ENCODE data around the gene DSG4. TPM values are rescaled to one million over a fixed set of nuclear protein-coding genes. Genes with fewer than 3 reads are reported as not detected.

DSG4 gene
- total and polyA plus RNA-seq, 9 donors = not detected

DNA sequence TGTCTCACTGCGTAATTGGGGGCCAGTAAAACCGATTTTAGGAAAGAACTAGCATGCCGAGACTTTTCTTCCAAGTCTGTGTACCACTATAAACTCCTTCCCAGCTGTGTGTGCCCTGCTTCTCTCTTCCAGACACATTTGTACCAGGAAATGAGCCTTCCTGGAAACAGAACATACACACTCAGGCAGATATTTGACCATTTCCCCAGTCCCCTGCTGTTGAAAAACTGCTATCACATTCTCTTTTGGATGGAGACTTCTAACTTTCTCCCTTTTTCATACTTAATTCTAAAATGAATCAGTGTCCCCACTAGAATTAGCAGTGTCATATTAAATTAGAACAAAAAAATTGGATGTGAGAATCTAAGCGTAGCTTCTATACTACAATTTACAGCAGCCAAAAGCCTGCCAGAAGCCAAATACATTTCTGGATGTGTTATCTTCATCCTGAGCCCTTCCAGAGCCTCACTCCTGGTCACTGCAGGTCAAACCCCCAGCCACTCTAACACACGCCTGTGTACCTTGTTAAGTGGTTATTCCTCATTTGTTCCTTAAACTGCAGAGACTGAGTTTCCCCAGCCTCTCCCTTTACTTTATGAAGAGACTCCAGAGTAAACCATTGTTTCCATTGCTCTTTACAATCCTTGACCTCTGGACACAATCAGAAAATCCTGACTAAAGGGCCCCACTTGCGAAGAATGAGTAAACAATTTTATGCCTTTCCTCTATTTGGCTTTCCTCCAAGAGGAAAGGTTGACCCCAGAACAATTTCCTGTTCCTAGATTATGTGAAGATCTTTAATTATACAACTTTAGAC, 20.4 kb downstream of the DSG4 start:
- H3K4me1 ChIP-seq (ENCODE audit: insufficient read depth) = no peaks in the 10 kb centered on the region
- DNase-seq = no peak
- intact Hi-C loops (cut with DNase I) = no loop called here
- no peak overlapping the region for H3K4me3 ChIP-seq
- H3K27ac ChIP-seq = no peak overlapping the region
- WGBS, 3 donors = 61 to 78% (median 63%) methylated on average over 6 of the region's 6 CpGs
- H3K36me3 ChIP-seq = no peaks in the 10 kb centered on the region
- no peaks in the 10 kb centered on the region for H3K9me3 ChIP-seq
- TF ChIP-seq EP300 (IDR thresholded peaks at IDR 0.05) (no peak), POLR2A (IDR thresholded peaks at IDR 0.05) (no peak)
- TF ChIP-seq, protein P1, sequence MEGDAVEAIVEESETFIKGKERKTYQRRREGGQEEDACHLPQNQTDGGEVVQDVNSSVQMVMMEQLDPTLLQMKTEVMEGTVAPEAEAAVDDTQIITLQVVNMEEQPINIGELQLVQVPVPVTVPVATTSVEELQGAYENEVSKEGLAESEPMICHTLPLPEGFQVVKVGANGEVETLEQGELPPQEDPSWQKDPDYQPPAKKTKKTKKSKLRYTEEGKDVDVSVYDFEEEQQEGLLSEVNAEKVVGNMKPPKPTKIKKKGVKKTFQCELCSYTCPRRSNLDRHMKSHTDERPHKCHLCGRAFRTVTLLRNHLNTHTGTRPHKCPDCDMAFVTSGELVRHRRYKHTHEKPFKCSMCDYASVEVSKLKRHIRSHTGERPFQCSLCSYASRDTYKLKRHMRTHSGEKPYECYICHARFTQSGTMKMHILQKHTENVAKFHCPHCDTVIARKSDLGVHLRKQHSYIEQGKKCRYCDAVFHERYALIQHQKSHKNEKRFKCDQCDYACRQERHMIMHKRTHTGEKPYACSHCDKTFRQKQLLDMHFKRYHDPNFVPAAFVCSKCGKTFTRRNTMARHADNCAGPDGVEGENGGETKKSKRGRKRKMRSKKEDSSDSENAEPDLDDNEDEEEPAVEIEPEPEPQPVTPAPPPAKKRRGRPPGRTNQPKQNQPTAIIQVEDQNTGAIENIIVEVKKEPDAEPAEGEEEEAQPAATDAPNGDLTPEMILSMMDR (IDR thresholded peaks at IDR 0.05) = no peak
- H3K27me3 ChIP-seq = no peaks in the 10 kb centered on the region

DNA sequence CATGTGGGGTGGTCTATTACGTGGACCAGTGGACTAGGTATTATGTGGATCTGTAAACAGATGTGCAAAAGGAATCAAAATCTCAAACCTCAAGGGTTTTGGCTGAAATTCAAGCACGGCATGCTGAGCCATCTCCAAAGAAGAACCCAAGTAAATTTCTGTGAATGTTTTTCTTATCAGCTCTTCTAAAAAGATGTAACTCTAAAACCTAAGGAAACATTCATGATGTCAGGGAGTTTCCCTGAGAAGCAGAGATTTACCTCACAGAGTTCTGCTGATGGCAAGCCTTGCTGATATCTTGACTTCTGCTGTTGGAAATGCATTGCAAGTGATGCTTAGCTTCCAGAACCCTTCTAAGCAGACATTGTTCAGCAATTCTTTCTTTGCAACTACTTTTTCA, 21.6 kb downstream of the DSG4 start:
- Histone ChIP-seq H3K27ac (no peak overlapping the region), H3K4me3 (no peak overlapping the region), H3K9me3 (no peaks in the 10 kb centered on the region), H3K4me1 (ENCODE audit: insufficient read depth) (no peaks in the 10 kb centered on the region), H3K27me3 (no peaks in the 10 kb centered on the region), H3K36me3 (no peaks in the 10 kb centered on the region)
- 38 to 41% (median 40%) methylated on average over 2 of the region's 2 CpGs for WGBS, 3 donors
- intact Hi-C loops (cut with DNase I) = no loop called here
- TF ChIP-seq POLR2A (IDR thresholded peaks at IDR 0.05) (no peak), EP300 (IDR thresholded peaks at IDR 0.05) (no peak)
- TF ChIP-seq, protein P1 (IDR thresholded peaks at IDR 0.05) = no peak
- DNase-seq = no peak

DNA sequence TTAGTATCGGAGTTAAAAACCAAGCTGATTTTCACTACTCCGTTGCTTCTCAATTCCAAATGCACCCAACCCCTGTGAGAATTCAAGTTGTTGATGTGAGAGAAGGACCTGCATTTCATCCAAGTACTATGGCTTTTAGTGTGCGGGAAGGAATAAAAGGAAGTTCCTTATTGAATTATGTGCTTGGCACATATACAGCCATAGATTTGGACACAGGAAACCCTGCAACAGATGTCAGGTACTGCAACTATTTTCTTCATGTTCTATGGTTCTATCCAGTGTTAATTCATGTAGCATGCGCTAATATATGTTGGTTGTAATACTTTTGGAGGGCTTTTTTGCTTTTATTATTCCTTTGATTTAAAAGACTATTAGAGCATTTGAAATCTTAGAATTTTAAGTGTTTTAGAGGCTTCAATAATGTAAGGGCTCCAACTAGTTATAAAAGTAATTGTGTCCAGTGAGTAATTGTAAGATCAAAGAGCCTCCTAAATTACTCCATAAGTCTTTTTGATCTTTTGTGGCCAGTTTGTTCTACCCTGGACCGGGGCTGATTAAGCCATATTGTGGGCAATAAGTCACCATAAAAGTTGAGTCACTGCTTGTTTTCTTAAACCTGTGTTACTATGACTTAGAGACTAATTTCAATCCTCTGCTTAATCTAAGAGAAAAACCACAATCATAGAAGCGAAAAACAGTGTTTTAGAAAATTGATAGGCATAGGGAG, 22.9 kb downstream of the DSG4 start:
- intact Hi-C loops (cut with DNase I) = no loop called here
- 29 to 58% (median 53%) methylated on average over 6 of the region's 6 CpGs for WGBS, 3 donors
- Histone ChIP-seq H3K4me3 (no peak overlapping the region), H3K4me1 (ENCODE audit: insufficient read depth) (no peaks in the 10 kb centered on the region), H3K27ac (no peak overlapping the region), H3K36me3 (no peaks in the 10 kb centered on the region), H3K9me3 (no peaks in the 10 kb centered on the region), H3K27me3 (no peaks in the 10 kb centered on the region)
- DNase-seq = no peak
- TF ChIP-seq, protein P1 (IDR thresholded peaks at IDR 0.05) = no peak
- TF ChIP-seq POLR2A (IDR thresholded peaks at IDR 0.05) (no peak), EP300 (IDR thresholded peaks at IDR 0.05) (no peak)

DNA sequence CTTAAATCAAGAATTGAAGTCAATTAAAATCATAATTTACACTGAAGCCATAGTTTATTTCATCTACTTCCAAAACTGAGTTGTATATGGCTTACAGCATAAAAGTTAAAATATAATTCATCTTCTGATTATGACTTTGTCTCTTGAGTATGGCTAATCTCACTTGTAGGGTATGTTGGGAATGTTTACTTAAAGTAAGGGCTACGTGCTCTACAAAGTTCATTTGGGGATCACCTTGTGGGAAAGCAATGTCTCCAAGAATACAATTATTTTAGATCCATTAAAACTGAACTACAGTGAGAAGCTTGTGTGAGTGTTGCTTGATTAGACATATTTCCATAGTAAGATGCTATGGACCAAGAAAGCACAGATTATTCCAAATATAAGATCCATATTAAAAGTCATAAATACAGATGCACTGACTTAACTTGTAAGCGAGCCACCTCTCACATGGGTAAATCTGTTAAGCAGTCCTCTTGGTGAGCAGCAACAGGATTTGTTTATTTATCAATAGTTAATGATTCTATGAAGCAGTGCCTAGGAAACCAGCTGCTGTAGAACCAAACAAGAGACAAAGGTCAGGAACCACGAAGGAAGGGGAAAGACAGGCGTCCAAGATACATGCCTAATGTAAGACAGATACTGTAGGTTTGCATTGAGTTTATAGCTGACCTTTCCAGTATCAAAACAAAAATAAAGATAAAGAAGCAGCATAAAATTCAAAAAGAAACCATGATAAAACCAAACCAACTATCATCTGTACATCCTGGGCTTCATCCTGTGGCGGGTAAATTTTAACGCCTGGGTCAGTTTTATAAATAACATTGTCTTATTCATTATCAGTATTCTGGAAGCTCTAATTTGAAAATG, 24.8 kb downstream of the DSG4 start:
- TF ChIP-seq POLR2A (IDR thresholded peaks at IDR 0.05) (no peak), EP300 (IDR thresholded peaks at IDR 0.05) (no peak)
- TF ChIP-seq, protein P1 (IDR thresholded peaks at IDR 0.05) = no peak
- no peak overlapping the region for H3K27ac ChIP-seq
- no peaks in the 10 kb centered on the region for H3K27me3 ChIP-seq
- no peak for DNase-seq
- intact Hi-C loops (cut with DNase I) = no loop called here
- no peaks in the 10 kb centered on the region for H3K4me1 ChIP-seq (ENCODE audit: insufficient read depth)
- WGBS, 3 donors = 58 to 74% (median 60%) methylated on average over 6 of the region's 6 CpGs
- H3K36me3 ChIP-seq = no peaks in the 10 kb centered on the region
- no peak overlapping the region for H3K4me3 ChIP-seq
- no peaks in the 10 kb centered on the region for H3K9me3 ChIP-seq
